Neutrophil (primary cell): Measurements from ENCODE around the gene C1orf21.

Experiments
- H3K27ac ChIP-seq: fragments of 200-600 bp; sonication (generic); 2 replicates; pipeline ENCODE4 v1.5.1; 2016; ENCODE audit warnings: mild to moderate bottlenecking, moderate library complexity
- H3K27me3 ChIP-seq: fragments of 200-600 bp; sonication (generic); 2 replicates; pipeline ENCODE4 v1.6.0; 2016; ENCODE audit warnings: mild to moderate bottlenecking
- H3K36me3 ChIP-seq: fragments of 200-600 bp; sonication (generic); 2 replicates; pipeline ENCODE4 v1.5.1; 2017
- H3K4me1 ChIP-seq, 2 experiments: fragments of 200-600 bp in 1 of 2; sonication (generic) in 1 of 2; 1 replicate in 1 of 2; 2 replicates in 1 of 2; pipeline versions ENCODE4 v1.5.1 to v1.6.1; 2013 to 2016; ENCODE audit warnings: low read depth in 1 of 2, low read length in 1 of 2, mild to moderate bottlenecking in 1 of 2, moderate library complexity in 1 of 2; ENCODE audit not compliant: control insufficient read depth in 1 of 2, insufficient read depth in 1 of 2
- H3K4me3 ChIP-seq, 2 experiments: fragments of 200-600 bp in 1 of 2; sonication (generic) in 1 of 2; 1 replicate in 1 of 2; 2 replicates in 1 of 2; pipeline ENCODE4 v1.5.1; 2013 to 2016; ENCODE audit warnings: low read depth in 1 of 2, low read length in 1 of 2, mild to moderate bottlenecking in 1 of 2, moderate library complexity in 1 of 2
- H3K9me3 ChIP-seq: fragments of 200-600 bp; sonication (generic); 2 replicates; pipeline ENCODE4 v1.5.1; 2016
- TF ChIP-seq, protein P1 (sequence below): fragments of 200-600 bp; sonication (generic); IDR thresholded peaks from 2 replicates; pipeline ENCODE4 v1.5.1; 2016; ENCODE audit warnings: antibody characterized with exemption

Gene C1orf21

DNA sequence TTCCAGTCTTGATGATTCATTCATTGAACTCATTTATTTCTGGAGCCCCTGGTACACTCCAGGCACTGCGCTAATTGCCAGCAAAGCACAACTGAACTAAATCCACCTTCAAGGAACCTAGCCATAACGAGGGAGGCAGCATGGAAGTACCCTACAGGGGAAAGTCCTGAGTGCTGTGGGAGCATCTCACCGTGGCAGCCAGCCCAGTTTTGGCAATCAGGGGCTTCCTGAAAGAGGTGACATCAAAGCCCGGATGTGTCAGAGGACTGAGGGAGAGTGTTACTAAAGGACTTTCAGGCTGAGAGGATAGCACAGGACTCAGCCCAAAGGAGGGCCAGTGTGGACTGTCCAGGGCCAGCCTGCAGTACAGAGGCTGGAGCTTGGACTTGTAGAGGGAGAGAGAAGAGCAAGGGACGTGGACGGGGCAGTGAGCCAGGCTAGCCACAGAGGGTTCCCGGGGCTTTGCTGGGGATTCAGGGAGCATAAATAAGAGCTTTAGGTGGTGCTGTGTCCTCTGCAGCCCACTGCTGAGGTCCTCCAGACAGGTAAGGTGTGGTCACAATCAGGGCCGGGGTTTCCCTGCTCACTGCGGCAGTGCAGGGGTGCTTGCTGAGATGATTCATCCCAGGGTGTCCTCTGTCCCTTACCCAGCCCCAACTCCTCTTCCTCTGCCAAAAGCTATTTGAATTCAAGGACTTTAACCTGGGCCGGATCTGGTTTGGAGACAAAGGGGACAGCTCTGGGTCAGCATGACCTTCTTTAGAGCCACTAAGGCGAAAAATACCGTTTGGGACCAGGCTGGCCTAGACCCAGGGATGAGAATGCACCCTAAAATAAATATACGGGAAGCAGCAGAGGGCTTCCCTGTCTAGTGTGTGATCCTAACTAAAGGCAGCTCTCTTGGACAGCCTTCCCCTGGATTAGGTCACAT, 239.5 kb downstream of the C1orf21 start:
- Histone ChIP-seq H3K4me1 (no peaks in the 10 kb centered on the region), H3K36me3 (no peaks in the 10 kb centered on the region), H3K9me3 (no peaks in the 10 kb centered on the region), H3K27ac (no peak overlapping the region), H3K4me3 (no peak overlapping the region), H3K27me3 (no peaks in the 10 kb centered on the region)
- TF ChIP-seq, protein P1, sequence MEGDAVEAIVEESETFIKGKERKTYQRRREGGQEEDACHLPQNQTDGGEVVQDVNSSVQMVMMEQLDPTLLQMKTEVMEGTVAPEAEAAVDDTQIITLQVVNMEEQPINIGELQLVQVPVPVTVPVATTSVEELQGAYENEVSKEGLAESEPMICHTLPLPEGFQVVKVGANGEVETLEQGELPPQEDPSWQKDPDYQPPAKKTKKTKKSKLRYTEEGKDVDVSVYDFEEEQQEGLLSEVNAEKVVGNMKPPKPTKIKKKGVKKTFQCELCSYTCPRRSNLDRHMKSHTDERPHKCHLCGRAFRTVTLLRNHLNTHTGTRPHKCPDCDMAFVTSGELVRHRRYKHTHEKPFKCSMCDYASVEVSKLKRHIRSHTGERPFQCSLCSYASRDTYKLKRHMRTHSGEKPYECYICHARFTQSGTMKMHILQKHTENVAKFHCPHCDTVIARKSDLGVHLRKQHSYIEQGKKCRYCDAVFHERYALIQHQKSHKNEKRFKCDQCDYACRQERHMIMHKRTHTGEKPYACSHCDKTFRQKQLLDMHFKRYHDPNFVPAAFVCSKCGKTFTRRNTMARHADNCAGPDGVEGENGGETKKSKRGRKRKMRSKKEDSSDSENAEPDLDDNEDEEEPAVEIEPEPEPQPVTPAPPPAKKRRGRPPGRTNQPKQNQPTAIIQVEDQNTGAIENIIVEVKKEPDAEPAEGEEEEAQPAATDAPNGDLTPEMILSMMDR = no peak

DNA sequence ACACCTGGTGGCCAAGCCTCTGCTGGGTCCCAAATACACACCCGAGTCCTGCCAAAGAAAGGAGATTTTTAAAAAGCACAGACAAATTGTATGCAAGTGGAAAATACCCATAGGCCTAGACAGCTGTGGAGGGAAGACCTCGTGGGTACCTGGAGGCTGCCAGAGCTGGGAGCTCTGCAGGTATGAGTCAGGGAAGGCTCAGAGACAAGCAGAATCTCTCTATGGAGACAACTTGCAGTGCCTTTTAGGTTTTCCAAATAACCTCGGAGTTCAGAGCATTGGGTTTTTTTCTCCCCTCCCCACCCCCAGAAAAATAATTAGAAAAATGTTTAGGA, 240.1 kb downstream of the C1orf21 start:
- Histone ChIP-seq H3K4me3 (no peak overlapping the region), H3K36me3 (no peaks in the 10 kb centered on the region), H3K9me3 (no peaks in the 10 kb centered on the region), H3K27me3 (no peaks in the 10 kb centered on the region), H3K27ac (no peak overlapping the region), H3K4me1 (no peaks in the 10 kb centered on the region)
- TF ChIP-seq, protein P1 = no peak

DNA sequence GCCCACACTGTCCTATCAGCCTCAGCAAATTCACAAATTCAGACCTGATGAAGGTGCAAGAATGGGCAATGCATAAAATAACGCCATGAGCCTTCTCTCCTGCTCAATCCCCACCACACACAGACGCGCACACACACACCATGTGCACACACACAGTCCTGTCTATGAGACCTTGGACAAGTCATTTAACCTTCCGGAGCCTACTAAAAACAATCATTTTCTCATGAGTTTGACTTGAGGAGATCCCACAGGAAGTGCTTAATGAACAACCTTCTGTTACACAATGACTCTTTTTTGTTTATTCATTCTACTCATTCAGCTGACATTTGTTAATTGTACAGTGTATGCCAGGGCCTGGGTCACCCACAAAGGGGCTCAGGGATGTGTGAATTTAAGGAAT, 242.4 kb downstream of the C1orf21 start:
- H3K36me3 ChIP-seq = no peaks in the 10 kb centered on the region
- H3K9me3 ChIP-seq = no peaks in the 10 kb centered on the region
- H3K27ac ChIP-seq = no peak overlapping the region
- H3K27me3 ChIP-seq = no peaks in the 10 kb centered on the region
- H3K4me3 ChIP-seq = no peak overlapping the region
- TF ChIP-seq, protein P1 = no peak
- no peaks in the 10 kb centered on the region for H3K4me1 ChIP-seq

DNA sequence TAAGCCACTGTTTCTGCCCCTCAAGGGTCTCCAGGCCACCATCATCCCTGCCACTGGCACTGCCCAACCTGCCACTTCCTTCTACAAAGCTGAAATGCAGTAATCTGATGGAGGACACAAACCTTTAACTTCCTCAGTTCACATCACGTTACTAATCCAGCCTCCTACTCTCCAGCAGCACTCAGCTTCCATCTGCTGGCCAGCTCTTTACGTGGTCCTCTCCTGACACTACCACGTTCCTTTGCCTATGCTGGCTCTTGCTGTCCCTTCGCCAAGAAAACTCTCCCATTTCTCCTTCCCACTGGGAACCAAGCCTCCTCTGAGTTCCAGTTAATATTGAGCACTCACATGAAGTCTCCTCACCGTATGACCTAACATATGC, 243.8 kb downstream of the C1orf21 start:
- Histone ChIP-seq H3K9me3 (no peaks in the 10 kb centered on the region), H3K4me1 (no peaks in the 10 kb centered on the region), H3K27ac (no peak overlapping the region), H3K36me3 (no peaks in the 10 kb centered on the region), H3K4me3 (no peak overlapping the region), H3K27me3 (no peaks in the 10 kb centered on the region)
- TF ChIP-seq, protein P1 = no peak

DNA sequence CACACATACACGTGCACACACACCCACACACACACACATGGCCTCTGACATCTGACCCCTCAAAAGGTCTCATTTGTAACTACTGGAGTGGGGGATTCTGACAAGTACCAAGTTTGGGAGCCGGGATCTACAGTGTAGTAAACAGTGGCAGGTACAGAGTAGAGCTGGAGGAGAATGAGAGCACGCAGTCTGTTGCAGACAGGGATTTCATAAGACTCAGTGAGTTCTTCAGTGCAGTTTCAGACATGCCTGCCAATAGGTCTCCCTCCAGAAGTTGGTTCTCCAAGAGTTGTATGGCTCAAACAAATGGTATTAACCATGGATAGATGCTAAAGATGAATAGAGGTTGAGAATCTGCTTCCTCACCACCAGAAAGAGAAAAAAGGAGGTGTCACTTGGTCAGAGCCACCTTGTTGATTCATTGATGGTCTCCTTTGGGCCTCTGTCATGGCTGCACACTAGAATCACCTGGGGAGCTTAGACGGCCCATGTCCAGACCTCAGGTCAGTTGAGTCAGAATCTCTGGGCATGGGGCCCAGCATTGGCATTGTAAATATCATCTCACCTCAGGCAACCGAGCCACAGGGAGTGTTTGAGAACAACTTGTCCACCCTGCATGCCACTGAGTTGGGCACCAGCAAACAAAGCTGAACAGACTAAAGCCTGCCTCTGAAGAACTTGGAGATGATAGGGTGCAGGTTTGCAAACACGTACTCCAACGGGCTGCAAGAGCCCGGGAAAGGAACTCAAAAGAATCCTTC, 245.8 kb downstream of the C1orf21 start:
- Histone ChIP-seq H3K27ac (no peak overlapping the region), H3K36me3 (no peaks in the 10 kb centered on the region), H3K27me3 (no peaks in the 10 kb centered on the region), H3K4me3 (no peak overlapping the region), H3K4me1 (peaks cover under 1 to 3% of the 10 kb centered on the region in 2 experiments), H3K9me3 (no peaks in the 10 kb centered on the region)
- TF ChIP-seq, protein P1 = no peak
